Activated CD8-positive, alpha-beta memory T cell treated with anti-CD3 and anti-CD28 coated beads for 24 hours (primary cell): ENCODE data around the gene CD300LD.
"Not testable (repeated sequence)": the region's sequence is repeated elsewhere in the genome, so short reads cannot be mapped to it uniquely, and the experiment has no call there.

Experiments
- DNase-seq: peaks from one replicate; pipeline ENCODE4 v3.0.0-alpha.2; 2020

CD300LD gene

DNA sequence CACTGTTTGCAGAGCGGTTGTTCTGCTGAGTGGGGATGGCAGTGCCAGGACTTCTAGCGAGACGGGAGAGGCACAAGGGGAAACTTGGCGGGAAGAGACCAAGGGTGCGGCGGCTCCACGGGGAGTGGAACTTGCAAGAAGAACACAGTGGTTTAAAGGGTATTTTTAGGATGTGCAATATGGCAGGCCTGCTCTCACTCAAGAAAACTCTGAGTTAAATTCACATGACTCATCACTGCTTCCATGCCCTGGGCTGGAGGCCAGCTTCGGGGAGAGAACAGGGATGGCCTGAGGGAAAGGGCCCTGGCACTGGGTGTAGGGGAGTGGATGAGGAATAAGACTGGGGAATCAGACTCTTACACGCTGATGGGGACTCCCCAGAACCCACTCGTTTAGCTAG, 13.3 kb upstream of the CD300LD start:
- no peak for DNase-seq

- no peak for DNase-seq
Observed at GRCh38 chr17:74604761-74605160, 12.7 kb upstream of the CD300LD start.

DNA sequence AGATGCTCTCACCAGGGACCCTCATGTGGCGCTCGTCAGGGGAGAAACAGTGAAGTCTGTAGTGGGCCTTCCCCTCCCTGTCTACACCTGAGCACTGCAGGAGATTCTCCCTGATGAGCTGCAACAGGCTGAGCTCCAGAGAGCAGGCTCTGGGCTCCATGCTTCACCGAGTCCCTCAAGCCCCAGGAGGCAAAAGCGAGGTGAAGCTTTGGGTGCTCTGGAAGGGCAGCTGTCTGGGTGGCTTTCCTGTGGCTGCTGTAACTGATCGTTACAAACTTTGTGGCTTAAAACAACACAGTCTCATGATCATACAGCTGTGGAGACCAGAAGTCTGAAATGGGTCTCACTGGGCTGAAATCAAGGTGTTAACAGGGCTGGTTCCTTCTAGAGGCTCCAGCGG, 12.1 kb upstream of the CD300LD start:
- DNase-seq: no peak

- no peak for DNase-seq
Observed at GRCh38 chr17:74603746-74604145, 11.7 kb upstream of the CD300LD start.

DNA sequence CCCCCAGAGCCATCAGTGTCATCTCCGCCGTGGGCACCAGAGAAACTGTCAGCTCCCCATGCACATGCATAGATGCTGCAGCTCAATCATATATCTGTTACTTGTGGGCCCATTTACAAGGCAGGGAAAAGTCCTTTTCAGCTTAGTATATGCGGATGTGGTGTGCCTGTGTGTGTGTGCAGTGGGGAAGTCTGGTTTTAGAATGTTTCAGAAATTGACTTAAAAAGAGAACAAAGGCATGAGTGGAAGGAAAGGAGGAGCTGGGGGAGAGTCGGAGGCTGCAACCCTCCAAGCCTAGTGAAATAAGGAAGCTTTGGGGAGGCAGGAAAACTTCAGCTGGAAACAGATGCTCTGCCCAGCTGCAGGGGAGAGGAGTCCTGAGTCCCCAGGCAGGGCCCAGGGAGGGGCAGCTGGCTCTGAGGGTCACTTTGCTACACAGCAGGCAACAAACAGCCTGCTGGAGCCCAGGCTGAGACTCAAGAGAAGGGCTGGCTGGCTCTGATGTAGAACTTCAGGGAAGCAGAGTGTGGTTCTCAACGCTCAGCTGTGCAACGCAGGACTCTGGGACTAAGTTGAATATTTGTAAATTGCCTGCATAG, 11.1 kb upstream of the CD300LD start:
- DNase-seq: no peak

GRCh38 chr17:74601944-74602572, 10.0 kb upstream of the CD300LD start:
- DNase-seq: no peak

GRCh38 chr17:74599448-74599939, 7.4 kb upstream of the CD300LD start:
- no peak for DNase-seq

DNA sequence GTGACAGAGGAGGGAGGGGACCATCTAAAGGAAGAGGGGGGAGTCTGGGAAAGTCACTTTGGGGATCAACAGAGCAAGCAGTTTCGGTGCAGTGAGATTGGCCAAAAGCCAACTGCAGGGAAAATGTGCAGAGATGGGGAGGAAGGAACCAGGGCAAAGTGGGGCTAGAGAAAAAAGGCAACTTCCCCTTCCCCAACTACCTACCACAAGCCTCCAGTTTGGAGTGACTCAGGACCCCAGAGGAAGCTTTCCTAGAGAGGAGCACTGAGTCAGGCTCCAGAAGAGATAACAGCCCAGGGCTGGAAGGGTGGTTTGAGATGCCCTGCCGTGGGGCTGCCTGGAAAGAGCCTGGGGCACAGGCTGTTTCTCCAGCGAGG, 6.9 kb upstream of the CD300LD start:
- DNase-seq: no peak

DNA sequence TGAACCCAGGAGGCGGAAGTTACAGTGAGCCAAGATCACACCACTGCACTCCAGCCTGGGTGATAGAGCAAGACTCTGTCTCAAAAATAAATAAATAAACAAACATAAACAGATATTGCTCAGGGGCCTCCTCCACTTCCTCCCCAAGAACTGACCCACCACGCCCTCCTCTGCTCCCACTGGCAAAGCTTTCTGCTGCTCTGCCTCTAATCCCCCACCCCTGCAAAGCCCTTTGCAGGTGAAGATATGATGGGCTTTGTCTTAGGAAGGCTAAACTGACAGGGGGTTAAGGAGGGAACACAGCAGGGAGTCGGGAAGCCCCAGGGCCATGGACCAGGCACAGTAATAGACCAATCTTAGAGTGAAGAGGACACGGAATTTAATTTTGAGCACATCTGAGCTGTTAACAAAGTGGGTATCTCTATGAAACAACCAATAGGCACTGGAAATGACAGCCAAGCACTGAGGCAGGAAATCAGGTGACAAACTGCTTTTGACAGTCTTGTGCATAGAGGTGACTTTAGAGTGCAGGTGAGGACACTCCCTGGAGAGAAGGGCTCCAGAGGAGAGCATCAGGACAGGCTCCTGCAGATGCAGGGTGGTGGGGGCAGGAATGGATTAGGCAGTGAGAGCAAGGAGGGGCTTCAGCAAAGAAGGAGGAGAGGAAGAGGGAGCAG, 6.4 kb upstream of the CD300LD start:
- no peak for DNase-seq

DNA sequence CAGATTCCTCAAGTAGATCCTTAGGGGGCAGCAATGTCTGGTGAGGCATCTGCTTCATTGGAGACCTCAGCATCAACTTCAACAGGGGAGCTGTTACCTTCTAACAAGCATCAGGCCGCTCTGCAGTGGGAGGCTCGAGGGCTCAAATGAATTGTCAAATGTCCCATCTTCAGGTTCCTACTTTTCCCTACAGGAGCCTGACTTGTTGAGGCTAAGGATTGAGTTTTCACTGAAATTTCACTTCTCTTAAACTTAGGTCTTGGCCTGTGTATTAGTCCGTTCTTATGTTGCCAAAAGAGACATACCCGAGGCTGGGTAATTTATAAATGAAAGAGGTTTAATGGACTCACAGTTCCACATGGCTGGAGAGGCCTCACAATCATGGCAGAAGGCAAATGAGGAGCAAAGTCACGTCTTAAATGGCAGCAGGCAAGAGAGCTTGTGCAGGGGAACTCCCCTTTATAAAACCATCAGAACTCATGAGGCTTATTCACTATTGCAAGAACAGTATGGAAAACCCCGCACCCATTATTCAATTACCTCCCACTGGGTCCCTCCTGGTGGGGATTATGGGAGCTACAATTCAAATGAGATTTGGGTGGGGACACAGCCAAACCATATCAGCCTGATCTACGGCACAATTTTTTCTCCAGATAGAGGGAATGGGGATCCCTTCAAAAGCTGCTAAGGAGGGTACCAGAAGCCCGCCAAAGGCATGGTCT, 5.1 kb upstream of the CD300LD start:
- no peak for DNase-seq

GRCh38 chr17:74595037-74595750, 3.1 kb upstream of the CD300LD start:
- no peak for DNase-seq

DNA sequence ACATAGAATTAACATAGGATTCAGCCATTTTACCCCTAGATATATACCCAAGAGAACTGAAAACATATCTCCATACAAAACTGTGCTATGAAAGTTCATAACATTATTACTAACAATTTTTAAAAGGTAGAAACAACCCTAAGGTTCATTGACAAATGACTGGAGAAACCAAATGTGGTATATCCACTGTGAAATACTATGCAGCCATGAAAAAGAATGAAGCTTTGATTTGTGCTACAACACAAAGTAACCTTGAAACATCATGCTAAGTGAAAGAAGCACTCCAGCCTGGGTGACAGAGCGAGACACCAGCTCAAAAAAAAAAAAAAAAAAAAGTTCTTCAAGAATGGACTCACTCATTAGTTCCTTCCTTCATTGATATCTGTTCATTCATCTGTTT, 580 bp downstream of the CD300LD start:
- no peak for DNase-seq

DNA sequence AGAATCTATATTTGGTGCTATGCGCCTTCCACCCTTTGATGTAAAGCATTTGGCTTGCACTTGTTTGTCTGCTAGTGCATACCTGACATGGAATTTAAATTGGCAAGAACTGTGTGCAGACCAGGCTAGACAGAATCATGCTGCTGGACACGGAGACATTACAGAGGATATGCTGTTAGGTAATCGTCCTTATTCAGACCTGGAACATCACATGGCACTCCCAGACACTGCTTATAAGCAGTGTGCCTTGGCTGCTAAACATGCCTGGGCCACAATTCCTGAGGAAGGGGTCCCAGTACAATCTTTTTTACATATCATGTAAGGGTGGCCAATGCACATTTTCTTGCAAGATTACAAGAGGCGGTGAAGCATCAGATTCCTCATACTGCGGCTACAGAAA, 6.4 kb downstream of the CD300LD start:
- DNase-seq: no peak

DNA sequence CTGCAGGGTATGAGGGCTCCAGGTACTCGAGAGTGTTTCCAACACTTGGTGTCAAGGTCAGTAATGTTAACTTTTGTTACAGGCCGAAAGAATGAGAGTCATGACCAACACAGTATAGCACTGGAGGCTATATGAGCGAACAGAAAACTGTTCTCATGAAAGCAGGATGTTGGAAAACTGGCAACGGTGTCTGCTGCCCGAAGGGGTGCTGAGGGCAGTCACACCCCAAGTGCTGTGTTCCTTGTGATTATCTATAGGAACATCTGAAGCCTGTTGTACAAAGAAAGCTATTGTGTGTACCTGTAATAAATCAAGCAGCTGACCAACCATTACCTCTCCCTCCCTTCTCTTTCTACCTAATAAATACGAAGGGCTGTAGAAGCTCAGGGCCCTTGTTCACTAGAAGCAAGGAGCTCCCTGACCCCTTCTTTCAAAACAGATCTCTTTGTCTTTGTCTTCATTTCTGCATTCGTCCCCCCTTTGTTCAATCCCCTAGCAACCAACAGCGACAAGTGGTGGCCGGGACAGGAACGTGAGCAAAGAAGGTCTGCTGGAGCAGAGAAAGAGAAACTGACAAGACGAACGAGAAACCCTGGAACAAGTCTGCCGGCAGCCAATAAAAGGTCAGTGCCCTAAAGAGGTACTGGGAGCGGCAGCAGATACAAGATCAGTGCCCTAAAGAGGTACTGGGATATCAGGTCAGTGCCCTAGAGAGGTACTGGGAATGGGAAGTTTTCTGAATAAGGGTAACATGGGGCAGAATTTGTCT, 7.6 kb downstream of the CD300LD start:
- DNase-seq: no peak

- DNase-seq: no peak
Observed at GRCh38 chr17:74582633-74583032, 9.4 kb downstream of the CD300LD start.

- DNase-seq: no peak
Observed at GRCh38 chr17:74579900-74580299, 12.2 kb downstream of the CD300LD start.

GRCh38 chr17:74578979-74579378, 13.1 kb downstream of the CD300LD start:
- DNase-seq: no peak

DNA sequence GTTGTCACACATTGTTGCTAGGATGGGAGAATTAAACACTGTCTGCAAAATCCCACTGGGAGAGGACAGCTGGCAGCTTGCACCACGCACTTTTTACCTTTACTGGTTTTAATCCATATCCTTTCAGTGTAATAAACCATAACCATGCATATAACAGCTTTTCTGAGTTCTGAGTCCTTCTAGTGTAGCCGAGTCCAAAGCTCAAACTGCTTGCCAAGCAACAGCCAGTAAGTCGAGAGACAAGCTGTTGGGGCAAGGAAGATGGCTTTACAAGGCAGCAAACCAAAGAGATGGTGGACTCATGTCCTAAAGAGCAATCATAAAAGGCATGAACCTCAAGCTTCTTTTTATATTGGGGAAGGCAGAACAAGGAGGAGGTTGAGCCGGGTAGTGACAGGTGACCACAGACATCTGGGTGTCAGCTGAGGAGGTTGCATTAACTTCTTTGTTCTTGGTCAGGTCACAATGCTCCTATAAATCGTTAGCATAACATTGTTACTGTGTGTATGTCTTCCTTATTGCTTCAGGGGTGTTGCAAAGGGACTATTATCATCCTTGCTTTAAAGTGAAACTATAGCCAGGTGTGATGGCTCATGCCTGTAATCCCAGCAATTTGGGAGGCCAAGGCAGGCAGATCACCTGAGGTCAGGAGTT, 17.5 kb downstream of the CD300LD start:
- DNase-seq: no peak

- DNase-seq: not testable (repeated sequence)
Observed at GRCh38 chr17:74573635-74574034, 18.4 kb downstream of the CD300LD start.

DNA sequence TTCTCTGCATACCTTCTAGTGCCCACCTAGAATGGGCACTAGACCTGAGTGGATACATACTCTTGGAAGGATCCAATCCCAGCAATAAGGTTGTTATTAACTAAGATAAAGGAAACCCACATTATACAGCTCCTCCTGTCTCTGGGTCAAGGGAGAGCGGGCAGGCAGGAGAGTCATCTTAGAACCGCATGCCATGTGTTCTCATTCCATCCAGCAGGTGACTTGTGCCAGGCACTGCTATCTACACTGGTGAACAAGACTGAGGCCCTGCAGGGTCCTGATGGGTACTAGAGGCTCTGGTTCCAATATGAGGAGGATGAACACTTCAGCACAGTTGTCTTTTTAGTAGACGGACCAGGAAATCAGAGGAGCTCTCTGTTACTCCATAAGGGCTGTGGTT, 18.9 kb downstream of the CD300LD start:
- DNase-seq: no peak

DNA sequence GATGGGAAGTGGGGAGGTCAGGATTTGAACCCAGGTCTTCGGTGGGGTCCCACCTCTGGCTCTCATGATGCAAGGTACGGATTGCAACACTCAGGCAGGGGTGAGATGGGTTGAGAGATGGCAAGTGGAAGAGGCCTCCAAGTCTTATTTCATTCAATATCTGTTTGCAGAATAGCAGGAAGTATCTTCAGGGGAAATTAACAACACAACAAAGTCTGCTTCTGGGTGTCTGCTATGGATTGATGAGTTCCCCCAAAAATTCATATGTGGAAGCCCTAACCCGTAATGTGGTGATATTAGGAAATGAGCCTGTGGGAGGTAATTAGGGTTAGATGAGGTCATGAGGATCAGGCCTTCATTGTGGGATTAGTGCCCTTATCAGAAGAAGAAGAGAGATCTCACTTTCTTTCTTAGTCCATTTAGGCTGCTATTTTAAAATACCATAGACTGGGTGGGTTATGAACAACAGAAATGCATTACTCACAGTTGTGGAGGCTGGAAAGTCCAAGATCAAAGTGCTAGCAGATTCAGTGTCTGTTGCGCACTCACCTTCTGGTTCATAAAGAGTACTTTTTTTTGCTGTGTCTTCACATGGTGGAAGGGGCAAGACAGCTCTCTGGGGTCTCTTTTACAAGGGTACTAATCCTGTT, 20.3 kb downstream of the CD300LD start:
- DNase-seq: no peak
